WTC11 (cell line): Measurements from ENCODE around the gene EIF4G3. TPM values are rescaled to one million over a fixed set of nuclear protein-coding genes. Genes with fewer than 3 reads are reported as not detected.

Source experiments
- ATAC-seq: fragments of 200-7000 bp; cut with Tn5 transposase; 2 replicates; pipeline ENCODE4 v1.10.0; 2021; ENCODE audit warnings: mild to moderate bottlenecking, moderate library complexity
- CTCF ChIA-PET: fragments of 300-600 bp; sonication (Branson Sonifier 250); formaldehyde crosslinking; loops from one replicate; lab custom pipeline; 2021; ENCODE audit warnings: antibody characterized with exemption; lab: Charles Lee
- POLR2A ChIA-PET: fragments of 350-600 bp; sonication (Branson Sonifier 250); formaldehyde crosslinking; loops from one replicate; lab custom pipeline; 2021; ENCODE audit warnings: antibody characterized with exemption; lab: Charles Lee
- DNase-seq: peaks from one replicate; pipeline ENCODE4 v3.0.0; 2021; ENCODE audit warnings: low spot score
- H3K27ac Mint-ChIP-seq: 2 replicates; pipeline ENCODE4 v1.8.0; 2021; ENCODE audit warnings: mixed read lengths
- H3K27me3 Mint-ChIP-seq: 2 replicates; pipeline ENCODE4 v1.8.0; 2021; ENCODE audit warnings: low read depth, mild to moderate bottlenecking, moderate library complexity, mixed read lengths
- H3K36me3 Mint-ChIP-seq: 2 replicates; pipeline ENCODE4 v1.8.0; 2021; ENCODE audit warnings: mixed read lengths
- H3K4me1 Mint-ChIP-seq: 2 replicates; pipeline ENCODE4 v1.8.0; 2022; ENCODE audit warnings: mixed read lengths
- H3K4me3 Mint-ChIP-seq: 2 replicates; pipeline ENCODE4 v1.8.0; 2021; ENCODE audit warnings: mild to moderate bottlenecking, moderate library complexity, mixed read lengths
- H3K9me3 Mint-ChIP-seq: 2 replicates; pipeline ENCODE4 v1.8.0; 2021; ENCODE audit warnings: mixed read lengths
- ATF3 ChIP-seq: sonication (generic); formaldehyde crosslinking; conservative IDR thresholded peaks from 2 replicates; pipeline ENCODE4 v1.8.1; 2022; ENCODE audit warnings: mild to moderate bottlenecking, missing genetic modification reagents
- CDX4 ChIP-seq: fragments of 250-450 bp; sonication (Bioruptor Pico); IDR thresholded peaks from 2 replicates; pipeline ENCODE4 v1.9.0; 2021; ENCODE audit warnings: moderate library complexity, mild to moderate bottlenecking, inconsistent platforms, borderline replicate concordance
- CREB1 ChIP-seq: sonication (generic); formaldehyde crosslinking; IDR thresholded peaks from 2 replicates; pipeline ENCODE4 v1.8.0; 2023; ENCODE audit warnings: mild to moderate bottlenecking, missing genetic modification reagents
- ELF4 ChIP-seq: sonication (generic); formaldehyde crosslinking; IDR thresholded peaks from 2 replicates; pipeline ENCODE4 v1.8.1; 2022; ENCODE audit warnings: low read depth, mild to moderate bottlenecking, moderate library complexity, missing genetic modification reagents
- ERG ChIP-seq: fragments of 250-450 bp; sonication (Bioruptor Pico); IDR thresholded peaks from 2 replicates; pipeline ENCODE4 v1.8.0; 2021; ENCODE audit warnings: mild to moderate bottlenecking
- ESRRA ChIP-seq: sonication (generic); formaldehyde crosslinking; IDR thresholded peaks from 2 replicates; pipeline ENCODE4 v1.8.1; 2022; ENCODE audit warnings: mild to moderate bottlenecking, missing genetic modification reagents, borderline replicate concordance
- FOXK1 ChIP-seq: sonication (generic); formaldehyde crosslinking; IDR thresholded peaks from 2 replicates; pipeline ENCODE4 v1.8.0; 2022; ENCODE audit warnings: mild to moderate bottlenecking, moderate library complexity, missing genetic modification reagents
- GTF2I ChIP-seq: fragments of 250-450 bp; sonication (Bioruptor Pico); conservative IDR thresholded peaks from 2 replicates; pipeline ENCODE4 v1.4.0; 2021; ENCODE audit warnings: mild to moderate bottlenecking
- IRF2 ChIP-seq: sonication (generic); formaldehyde crosslinking; IDR thresholded peaks from 2 replicates; pipeline ENCODE4 v1.8.0; 2022; ENCODE audit warnings: low read depth, missing genetic modification reagents, borderline replicate concordance
- JUN ChIP-seq: sonication (generic); formaldehyde crosslinking; IDR thresholded peaks from 2 replicates; pipeline ENCODE4 v1.8.0; 2023; ENCODE audit warnings: mild to moderate bottlenecking, missing genetic modification reagents
- PRDM15 ChIP-seq: sonication (generic); formaldehyde crosslinking; IDR thresholded peaks from 2 replicates; pipeline ENCODE4 v1.8.0; 2022; ENCODE audit warnings: missing genetic modification reagents
- PREB ChIP-seq: sonication (generic); formaldehyde crosslinking; IDR thresholded peaks from 2 replicates; pipeline ENCODE4 v1.8.1; 2022; ENCODE audit warnings: mild to moderate bottlenecking, missing genetic modification reagents, moderate library complexity, borderline replicate concordance
- PRRX2 ChIP-seq: fragments of 250-450 bp; sonication (Bioruptor Pico); IDR thresholded peaks from 2 replicates; pipeline ENCODE4 v1.8.0; 2021; ENCODE audit warnings: mild to moderate bottlenecking
- SMAD4 ChIP-seq: sonication (generic); formaldehyde crosslinking; IDR thresholded peaks from 2 replicates; pipeline ENCODE4 v1.8.0; 2022; ENCODE audit warnings: mild to moderate bottlenecking, missing genetic modification reagents
- TCF7 ChIP-seq: sonication (generic); formaldehyde crosslinking; IDR thresholded peaks from 2 replicates; pipeline ENCODE4 v1.8.0; 2022; ENCODE audit warnings: mild to moderate bottlenecking, low read depth, missing genetic modification reagents, moderate library complexity
- TEAD4 ChIP-seq: sonication (generic); formaldehyde crosslinking; IDR thresholded peaks from 2 replicates; pipeline ENCODE4 v1.8.0; 2022; ENCODE audit warnings: mild to moderate bottlenecking, missing genetic modification reagents
- TP53 ChIP-seq: sonication (generic); formaldehyde crosslinking; IDR thresholded peaks from 2 replicates; pipeline ENCODE4 v1.8.1; 2023; ENCODE audit warnings: mild to moderate bottlenecking, missing genetic modification reagents
- ZBTB21 ChIP-seq: sonication (generic); formaldehyde crosslinking; IDR thresholded peaks from 2 replicates; pipeline ENCODE4 v1.8.1; 2023; ENCODE audit warnings: mild to moderate bottlenecking, missing genetic modification reagents, borderline replicate concordance
- ZNF138 ChIP-seq: sonication (generic); formaldehyde crosslinking; conservative IDR thresholded peaks from 2 replicates; pipeline ENCODE4 v1.8.1; 2022; ENCODE audit warnings: mild to moderate bottlenecking, moderate library complexity, missing genetic modification reagents
- ZNF423 ChIP-seq: fragments of 250-450 bp; sonication (Bioruptor Pico); IDR thresholded peaks from 2 replicates; pipeline ENCODE4 v2.1.2; 2022; ENCODE audit warnings: mild to moderate bottlenecking, moderate library complexity
- total RNA-seq: library from RNA; stranded (reverse); gene quantifications from 3 replicates; pipeline ENCODE4 v1.2.3, GENCODE V29; 2021
- TF ChIP-seq, protein P1 (sequence below): sonication (generic); formaldehyde crosslinking; conservative IDR thresholded peaks from 2 replicates; pipeline ENCODE4 v1.8.1; 2023; ENCODE audit warnings: mild to moderate bottlenecking, low read depth, missing genetic modification reagents, moderate library complexity

The EIF4G3 gene
- total RNA-seq, 1 experiment from 2014 or later: 77.7 TPM

- Mint-ChIP-seq H3K36me3 (no peaks in the 10 kb centered on the region), H3K4me3 (no peak overlapping the region), H3K4me1 (0 out of 2 replicates have a peak, but pooled peaks cover 2% of the 10 kb centered on the region), H3K27me3 (no peaks in the 10 kb centered on the region), H3K27ac (no peak overlapping the region), H3K9me3 (no peaks in the 10 kb centered on the region)
- DNase-seq (no peak), ATAC-seq (no peak)
- CTCF ChIA-PET: no interaction called here
- POLR2A ChIA-PET: no interaction called here
- TF ChIP-seq, protein P1, sequence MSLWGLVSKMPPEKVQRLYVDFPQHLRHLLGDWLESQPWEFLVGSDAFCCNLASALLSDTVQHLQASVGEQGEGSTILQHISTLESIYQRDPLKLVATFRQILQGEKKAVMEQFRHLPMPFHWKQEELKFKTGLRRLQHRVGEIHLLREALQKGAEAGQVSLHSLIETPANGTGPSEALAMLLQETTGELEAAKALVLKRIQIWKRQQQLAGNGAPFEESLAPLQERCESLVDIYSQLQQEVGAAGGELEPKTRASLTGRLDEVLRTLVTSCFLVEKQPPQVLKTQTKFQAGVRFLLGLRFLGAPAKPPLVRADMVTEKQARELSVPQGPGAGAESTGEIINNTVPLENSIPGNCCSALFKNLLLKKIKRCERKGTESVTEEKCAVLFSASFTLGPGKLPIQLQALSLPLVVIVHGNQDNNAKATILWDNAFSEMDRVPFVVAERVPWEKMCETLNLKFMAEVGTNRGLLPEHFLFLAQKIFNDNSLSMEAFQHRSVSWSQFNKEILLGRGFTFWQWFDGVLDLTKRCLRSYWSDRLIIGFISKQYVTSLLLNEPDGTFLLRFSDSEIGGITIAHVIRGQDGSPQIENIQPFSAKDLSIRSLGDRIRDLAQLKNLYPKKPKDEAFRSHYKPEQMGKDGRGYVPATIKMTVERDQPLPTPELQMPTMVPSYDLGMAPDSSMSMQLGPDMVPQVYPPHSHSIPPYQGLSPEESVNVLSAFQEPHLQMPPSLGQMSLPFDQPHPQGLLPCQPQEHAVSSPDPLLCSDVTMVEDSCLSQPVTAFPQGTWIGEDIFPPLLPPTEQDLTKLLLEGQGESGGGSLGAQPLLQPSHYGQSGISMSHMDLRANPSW (CRISPR knock-in tag): no peak
- TF ChIP-seq PREB (CRISPR knock-in tag): no peak
- no peak for TF ChIP-seq ZNF138 (CRISPR knock-in tag)
- no peak for TF ChIP-seq ZNF423 (CRISPR knock-in tag)
- no peak for TF ChIP-seq CDX4 (CRISPR knock-in tag)
- no peak for TF ChIP-seq IRF2 (CRISPR knock-in tag)
- TF ChIP-seq ERG (CRISPR knock-in tag): no peak
- TF ChIP-seq GTF2I (CRISPR knock-in tag): no peak
- TF ChIP-seq ATF3 (CRISPR knock-in tag): no peak
- TF ChIP-seq SMAD4 (CRISPR knock-in tag): no peak
- TF ChIP-seq PRDM15 (CRISPR knock-in tag): no peak
- TF ChIP-seq ESRRA (CRISPR knock-in tag): no peak
These were observed 110.8 kb downstream of the EIF4G3 start for GRCh38 chr1:21065851-21066250.

DNA sequence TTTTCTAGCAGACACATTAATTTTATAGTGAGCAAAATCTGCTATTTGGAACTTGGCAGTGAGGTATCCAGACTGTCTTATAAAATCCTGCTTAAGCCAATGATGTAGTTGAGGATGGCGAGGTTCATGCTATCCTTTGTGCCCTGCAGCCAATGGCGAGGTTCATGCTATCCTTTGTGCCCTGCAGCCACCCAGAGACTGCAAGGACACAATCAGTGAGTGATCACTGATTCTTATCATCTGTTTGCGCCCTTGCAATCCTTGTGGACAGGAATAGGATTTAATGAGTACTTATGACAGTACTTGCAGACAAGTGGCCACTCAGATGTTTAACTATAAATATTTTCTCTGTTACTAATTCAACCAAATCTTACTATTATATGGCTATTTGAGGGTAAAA lies 112.6 kb downstream of the EIF4G3 start:
- no peaks in the 10 kb centered on the region for H3K27me3 Mint-ChIP-seq
- DNase-seq (no peak), ATAC-seq (no peak)
- TF ChIP-seq ELF4: no peak
- TF ChIP-seq FOXK1: no peak
- TF ChIP-seq PRRX2 (CRISPR knock-in tag): no peak
- TF ChIP-seq CREB1 (CRISPR knock-in tag): no peak
- no peak for TF ChIP-seq TP53 (CRISPR knock-in tag)
- TF ChIP-seq JUN (CRISPR knock-in tag): no peak
- no peak for TF ChIP-seq PREB (CRISPR knock-in tag)
- no peak for TF ChIP-seq ZBTB21
- no peak for TF ChIP-seq TCF7 (CRISPR knock-in tag)
- no peak for TF ChIP-seq TEAD4 (CRISPR knock-in tag)
- no peak overlapping the region for H3K27ac Mint-ChIP-seq
- ChIA-PET POLR2A (interaction anchor here (0.7 kb wide), 1 partner anchor 53 kb away, joined by 3 read pairs; no protein-coding TSS in a partner anchor), CTCF (no interaction called here)
- H3K4me3 Mint-ChIP-seq: no peak overlapping the region
- H3K36me3 Mint-ChIP-seq: no peaks in the 10 kb centered on the region
- H3K9me3 Mint-ChIP-seq: no peaks in the 10 kb centered on the region
- H3K4me1 Mint-ChIP-seq: no peaks in the 10 kb centered on the region
